Measurements from ENCODE around the gene NPPC.

The NPPC gene

GRCh38 chr2:231905026-231905425, 21.2 kb downstream of the NPPC start:
- no peaks in the 10 kb centered on the region for H3K9me2 ChIP-seq (ENCODE audit: low read depth, low read length)
- no peak overlapping the region for H3K4me3 ChIP-seq (ENCODE audit: low read depth, low read length, poor library complexity, severe bottlenecking)
- H2AFZ ChIP-seq (ENCODE audit: low read length), result no peak overlapping the region
- no peak overlapping the region for H3K9ac ChIP-seq (ENCODE audit: low read length)
- H4K20me1 ChIP-seq (ENCODE audit: insufficient read depth, low read length), result no peaks in the 10 kb centered on the region
- H3K36me3 ChIP-seq (ENCODE audit: insufficient read depth, low read length), result no peaks in the 10 kb centered on the region
- H3K4me2 ChIP-seq (ENCODE audit: low read length), result no peak overlapping the region
- no peaks in the 10 kb centered on the region for H3F3A ChIP-seq (ENCODE audit: insufficient read depth, low read length)
- H3K27me3 ChIP-seq (ENCODE audit: insufficient read depth, low read length), result peaks cover 4% of the 10 kb centered on the region; the same call in 1 of the 2 replicates
- H3K79me2 ChIP-seq (ENCODE audit: insufficient read depth, low read length), result no peaks in the 10 kb centered on the region
- H3K9me3 ChIP-seq (ENCODE audit: low read length), result no peaks in the 10 kb centered on the region
- no peaks in the 10 kb centered on the region for H3K4me1 ChIP-seq (ENCODE audit: insufficient read depth, low read length, severe bottlenecking)
- TF ChIP-seq CTCF (IDR thresholded peaks at IDR 0.05; ENCODE audit: low read length) (no peak), EZH2 (IDR thresholded peaks at IDR 0.05; ENCODE audit: borderline replicate concordance, low read length) (no peak)
- no peak overlapping the region for H3K27ac ChIP-seq (ENCODE audit: low read depth, low read length, poor library complexity, severe bottlenecking)

GRCh38 chr2:231904161-231904611, 22.0 kb downstream of the NPPC start:
- Histone ChIP-seq H3K79me2 (ENCODE audit: insufficient read depth, low read length) (no peaks in the 10 kb centered on the region), H3K27ac (ENCODE audit: low read depth, low read length, poor library complexity, severe bottlenecking) (no peak overlapping the region), H3K36me3 (ENCODE audit: insufficient read depth, low read length) (no peaks in the 10 kb centered on the region), H3K4me3 (ENCODE audit: low read depth, low read length, poor library complexity, severe bottlenecking) (no peak overlapping the region), H3F3A (ENCODE audit: insufficient read depth, low read length) (no peaks in the 10 kb centered on the region), H2AFZ (ENCODE audit: low read length) (no peak overlapping the region), H3K9me2 (ENCODE audit: low read depth, low read length) (no peaks in the 10 kb centered on the region), H4K20me1 (ENCODE audit: insufficient read depth, low read length) (no peaks in the 10 kb centered on the region), H3K9me3 (ENCODE audit: low read length) (no peaks in the 10 kb centered on the region), H3K4me2 (ENCODE audit: low read length) (no peak overlapping the region), H3K4me1 (ENCODE audit: insufficient read depth, low read length, severe bottlenecking) (no peaks in the 10 kb centered on the region), H3K27me3 (ENCODE audit: insufficient read depth, low read length) (peaks cover 4% of the 10 kb centered on the region; the same call in 1 of the 2 replicates), H3K9ac (ENCODE audit: low read length) (no peak overlapping the region)
- no peak for TF ChIP-seq EZH2 (IDR thresholded peaks at IDR 0.05; ENCODE audit: borderline replicate concordance, low read length)
- TF ChIP-seq CTCF (IDR thresholded peaks at IDR 0.05; ENCODE audit: low read length), result no peak

GRCh38 chr2:231902598-231902997, 23.6 kb downstream of the NPPC start:
- TF ChIP-seq CTCF (IDR thresholded peaks at IDR 0.05; ENCODE audit: low read length) (no peak), EZH2 (IDR thresholded peaks at IDR 0.05; ENCODE audit: borderline replicate concordance, low read length) (no peak)
- Histone ChIP-seq H3K4me1 (ENCODE audit: insufficient read depth, low read length, severe bottlenecking) (no peaks in the 10 kb centered on the region), H4K20me1 (ENCODE audit: insufficient read depth, low read length) (no peaks in the 10 kb centered on the region), H3K4me2 (ENCODE audit: low read length) (no peak overlapping the region), H3F3A (ENCODE audit: insufficient read depth, low read length) (no peaks in the 10 kb centered on the region), H2AFZ (ENCODE audit: low read length) (no peak overlapping the region), H3K36me3 (ENCODE audit: insufficient read depth, low read length) (no peaks in the 10 kb centered on the region), H3K9ac (ENCODE audit: low read length) (no peak overlapping the region), H3K79me2 (ENCODE audit: insufficient read depth, low read length) (no peaks in the 10 kb centered on the region), H3K4me3 (ENCODE audit: low read depth, low read length, poor library complexity, severe bottlenecking) (no peak overlapping the region), H3K9me3 (ENCODE audit: low read length) (no peaks in the 10 kb centered on the region), H3K27ac (ENCODE audit: low read depth, low read length, poor library complexity, severe bottlenecking) (no peak overlapping the region), H3K27me3 (ENCODE audit: insufficient read depth, low read length) (no peaks in the 10 kb centered on the region; the same call in 1 of the 2 replicates), H3K9me2 (ENCODE audit: low read depth, low read length) (no peaks in the 10 kb centered on the region)

All from OCI-LY1 (cell line).